Nephron (organoid): Measurements from ENCODE around the gene DOCK3.
"Not testable (repeated sequence)": the region's sequence is repeated elsewhere in the genome, so short reads cannot be mapped to it uniquely, and the experiment has no call there.

Source experiments
- H3K27ac Mint-ChIP-seq, 3 experiments: 2 replicates each; pipeline ENCODE4 v1.8.0; 2020; ENCODE audit warnings: mixed read lengths in 3 of 3, mild to moderate bottlenecking in 2 of 3, moderate library complexity in 1 of 3
- H3K27me3 Mint-ChIP-seq: 2 replicates; pipeline ENCODE4 v1.8.0; 2021; ENCODE audit warnings: low read depth, mild to moderate bottlenecking, moderate library complexity, mixed read lengths
- H3K36me3 Mint-ChIP-seq: 2 replicates; pipeline ENCODE4 v1.8.0; 2020; ENCODE audit warnings: low read depth, mixed read lengths
- H3K4me1 Mint-ChIP-seq: 2 replicates; pipeline ENCODE4 v1.8.0; 2020; ENCODE audit warnings: mixed read lengths
- H3K4me3 Mint-ChIP-seq, 3 experiments: 2 replicates each; pipeline ENCODE4 v1.8.0; 2020; ENCODE audit warnings: mild to moderate bottlenecking in 3 of 3, mixed read lengths in 3 of 3, moderate library complexity in 2 of 3
- H3K9me3 Mint-ChIP-seq: 2 replicates; pipeline ENCODE4 v1.8.0; 2020; ENCODE audit warnings: mixed read lengths
- CTCF ChIP-seq, 3 experiments: fragments of 200-600 bp; sonication (generic); IDR thresholded peaks; one replicate each; pipeline ENCODE4 v1.5.0; 2021; ENCODE audit warnings: antibody characterized with exemption in 3 of 3; ENCODE audit not compliant: unreplicated experiment in 3 of 3

The DOCK3 gene

GRCh38 chr3:50786631-50787030, 111.9 kb downstream of the DOCK3 start:
- H3K4me1 Mint-ChIP-seq, result no peaks in the 10 kb centered on the region
- H3K9me3 Mint-ChIP-seq, result peaks cover 31% of the 10 kb centered on the region
- no peak overlapping the region for H3K27ac Mint-ChIP-seq
- H3K27me3 Mint-ChIP-seq, result no peaks in the 10 kb centered on the region
- no peak overlapping the region for H3K4me3 Mint-ChIP-seq
- H3K36me3 Mint-ChIP-seq, result no peaks in the 10 kb centered on the region
- TF ChIP-seq CTCF (IDR thresholded peaks at IDR 0.05; ENCODE audit: unreplicated experiment in 3 of 3), result no peak

GRCh38 chr3:50790894-50791293, 116.2 kb downstream of the DOCK3 start:
- not testable (repeated sequence) for H3K27ac Mint-ChIP-seq, H3K9me3 Mint-ChIP-seq, H3K4me1 Mint-ChIP-seq, H3K27me3 Mint-ChIP-seq, H3K36me3 Mint-ChIP-seq, H3K4me3 Mint-ChIP-seq

- TF ChIP-seq CTCF (IDR thresholded peaks at IDR 0.05; ENCODE audit: unreplicated experiment in 3 of 3), result no peak
- H3K36me3 Mint-ChIP-seq, result no peaks in the 10 kb centered on the region
- H3K4me3 Mint-ChIP-seq, result no peak overlapping the region
- H3K27ac Mint-ChIP-seq, result no peak overlapping the region
- H3K9me3 Mint-ChIP-seq, result peaks cover 16% of the 10 kb centered on the region
- no peaks in the 10 kb centered on the region for H3K27me3 Mint-ChIP-seq
- no peaks in the 10 kb centered on the region for H3K4me1 Mint-ChIP-seq
Observed at GRCh38 chr3:50792568-50792967, 117.8 kb downstream of the DOCK3 start.

GRCh38 chr3:50803805-50804204, 129.1 kb downstream of the DOCK3 start:
- not testable (repeated sequence) for H3K4me3 Mint-ChIP-seq, H3K27ac Mint-ChIP-seq, H3K36me3 Mint-ChIP-seq, H3K27me3 Mint-ChIP-seq
- peaks cover 12% of the 10 kb centered on the region for H3K4me1 Mint-ChIP-seq
- H3K9me3 Mint-ChIP-seq, result peaks cover 59% of the 10 kb centered on the region

- not testable (repeated sequence) for H3K27ac Mint-ChIP-seq, H3K36me3 Mint-ChIP-seq, H3K4me3 Mint-ChIP-seq, H3K27me3 Mint-ChIP-seq
- peaks cover 54% of the 10 kb centered on the region for H3K9me3 Mint-ChIP-seq
- H3K4me1 Mint-ChIP-seq, result peaks cover 12% of the 10 kb centered on the region
Observed at GRCh38 chr3:50804376-50804775, 129.6 kb downstream of the DOCK3 start.

- Mint-ChIP-seq H3K4me1 (peaks cover 12% of the 10 kb centered on the region), H3K27ac (no peak overlapping the region), H3K36me3 (no peaks in the 10 kb centered on the region), H3K27me3 (peaks cover 9% of the 10 kb centered on the region), H3K9me3 (peaks cover 44% of the 10 kb centered on the region), H3K4me3 (no peak overlapping the region)
- no peak for TF ChIP-seq CTCF (IDR thresholded peaks at IDR 0.05; ENCODE audit: unreplicated experiment in 3 of 3)
Observed at GRCh38 chr3:50805321-50805720, 130.6 kb downstream of the DOCK3 start.

GRCh38 chr3:50806031-50806430, 131.3 kb downstream of the DOCK3 start:
- Mint-ChIP-seq H3K9me3 (peaks cover 37% of the 10 kb centered on the region), H3K4me3 (no peak overlapping the region), H3K36me3 (no peaks in the 10 kb centered on the region), H3K4me1 (peaks cover 12% of the 10 kb centered on the region), H3K27ac (no peak overlapping the region), H3K27me3 (peaks cover 9% of the 10 kb centered on the region)
- TF ChIP-seq CTCF (IDR thresholded peaks at IDR 0.05; ENCODE audit: unreplicated experiment in 3 of 3), result no peak

- H3K27ac Mint-ChIP-seq, result no peak overlapping the region
- no peak for TF ChIP-seq CTCF (IDR thresholded peaks at IDR 0.05; ENCODE audit: unreplicated experiment in 3 of 3)
- no peaks in the 10 kb centered on the region for H3K36me3 Mint-ChIP-seq
- peaks cover 30% of the 10 kb centered on the region for H3K9me3 Mint-ChIP-seq
- H3K4me3 Mint-ChIP-seq, result no peak overlapping the region
- H3K4me1 Mint-ChIP-seq, result peaks cover 12% of the 10 kb centered on the region
- H3K27me3 Mint-ChIP-seq, result peaks cover 5% of the 10 kb centered on the region
Observed at GRCh38 chr3:50806806-50807205, 132.1 kb downstream of the DOCK3 start.
